GM12891 (cell line): ENCODE results near the gene ERVW-1.
A peak's percentile ranks its signal among the peaks of the same experiment; 100 is the strongest.
"Not testable (repeated sequence)": the region's sequence is repeated elsewhere in the genome, so short reads cannot be mapped to it uniquely, and the experiment has no call there.

Experiments used
- DNase-seq: peaks from one replicate; pipeline ENCODE4 v3.0.0; 2011; ENCODE audit warnings: low spot score; ENCODE audit not compliant: insufficient read length
- FAIRE-seq: peaks from 2 replicates; lab custom pipeline; 2011; peaks lifted over from hg19 to GRCh38; lab: Jason Lieb, UNC
- PAX5 ChIP-seq: IDR thresholded peaks from 2 replicates; pipeline ENCODE4 v1.6.1; 2011; ENCODE audit warnings: low read length, moderate library complexity, mild to moderate bottlenecking; ENCODE audit not compliant: insufficient read depth, severe bottlenecking
- POLR2A ChIP-seq: IDR thresholded peaks from 2 replicates; pipeline ENCODE4 v1.6.1; 2011; ENCODE audit warnings: low read depth, low read length, control low read depth
- POLR2AphosphoS5 ChIP-seq: IDR thresholded peaks from 2 replicates; pipeline ENCODE4 v1.6.1; 2011; ENCODE audit warnings: low read depth, low read length, control low read depth
- POU2F2 ChIP-seq: IDR thresholded peaks from 2 replicates; pipeline ENCODE4 v1.6.1; 2011; ENCODE audit warnings: low read depth, mild to moderate bottlenecking, control low read depth, low read length, moderate library complexity
- SPI1 ChIP-seq: IDR thresholded peaks from 2 replicates; pipeline ENCODE4 v1.6.1; 2011; ENCODE audit warnings: low read depth, low read length, control low read depth
- TAF1 ChIP-seq: IDR thresholded peaks from 2 replicates; pipeline ENCODE4 v1.6.1; 2011; ENCODE audit warnings: low read depth, low read length, control low read depth

The ERVW-1 gene

GRCh38 chr7:92447345-92448204 lies 30.2 kb downstream of the ERVW-1 start, which contains the start of gene GATAD1:
GATAD1 (plus strand) TSS chr7:92447482; CDS start chr7:92447730, 248 bp downstream.
- TF ChIP-seq TAF1 (peak; percentile 80), POU2F2 (peak; percentile 70), POLR2AphosphoS5 (no peak), PAX5 (no peak), POLR2A (peak; percentile 27; the same call in 1 of the 2 replicates), SPI1 (peak; percentile 68)
- FAIRE-seq (no peak), DNase-seq (peak; percentile 60)

GRCh38 chr7:92446869-92447344 lies 30.8 kb downstream of the ERVW-1 start:
- TF ChIP-seq SPI1 (no peak), POLR2AphosphoS5 (no peak), TAF1 (no peak), PAX5 (no peak), POLR2A (no peak), POU2F2 (no peak)
- DNase-seq (no peak), FAIRE-seq (peak; percentile 89)

GRCh38 chr7:92442720-92443119 lies 35.0 kb downstream of the ERVW-1 start:
- FAIRE-seq, DNase-seq: not testable (repeated sequence)

- no peak for DNase-seq
- TF ChIP-seq POLR2A (no peak), POLR2AphosphoS5 (no peak), POU2F2 (no peak), PAX5 (no peak), SPI1 (no peak), TAF1 (no peak)
- FAIRE-seq, result no peak
These were observed 39.7 kb downstream of the ERVW-1 start for GRCh38 chr7:92437956-92438491.

GRCh38 chr7:92436612-92437445 lies 40.9 kb downstream of the ERVW-1 start:
- FAIRE-seq, result no peak
- TF ChIP-seq POLR2AphosphoS5, result no peak
- TF ChIP-seq POLR2A, result no peak
- no peak for TF ChIP-seq TAF1
- TF ChIP-seq SPI1, result no peak
- no peak for DNase-seq

GRCh38 chr7:92435542-92435941 lies 42.2 kb downstream of the ERVW-1 start:
- DNase-seq (no peak), FAIRE-seq (no peak)
- TF ChIP-seq POLR2A (no peak), POU2F2 (no peak), SPI1 (no peak), PAX5 (no peak)

- TF ChIP-seq SPI1 (no peak), POLR2AphosphoS5 (no peak), TAF1 (no peak), PAX5 (no peak), POU2F2 (no peak), POLR2A (no peak)
- DNase-seq (no peak), FAIRE-seq (no peak)
These were observed 44.7 kb downstream of the ERVW-1 start for GRCh38 chr7:92433019-92433418.

- no peak for FAIRE-seq
- no peak for TF ChIP-seq PAX5
- TF ChIP-seq SPI1, result no peak
- DNase-seq, result no peak
These were observed 45.3 kb downstream of the ERVW-1 start for GRCh38 chr7:92432299-92432946.

- no peak for FAIRE-seq
- TF ChIP-seq SPI1 (no peak), POU2F2 (no peak), PAX5 (no peak), POLR2A (no peak), TAF1 (no peak)
These were observed 50.6 kb downstream of the ERVW-1 start for GRCh38 chr7:92427193-92427592.

More at GRCh38 chr7:92427193-92427592, 50.6 kb downstream of the ERVW-1 start:
- DNase-seq, result no peak
